GM18868 (cell line): ENCODE measurements around the gene RAB11FIP5.

Experiments used
- ATAC-seq: cut with Tn5 transposase; IDR thresholded peaks from one replicate; pipeline ENCODE4 v1.9.1; 2021; ENCODE audit warnings: mild to moderate bottlenecking, moderate library complexity; ENCODE audit not compliant: unreplicated experiment

The RAB11FIP5 gene

DNA sequence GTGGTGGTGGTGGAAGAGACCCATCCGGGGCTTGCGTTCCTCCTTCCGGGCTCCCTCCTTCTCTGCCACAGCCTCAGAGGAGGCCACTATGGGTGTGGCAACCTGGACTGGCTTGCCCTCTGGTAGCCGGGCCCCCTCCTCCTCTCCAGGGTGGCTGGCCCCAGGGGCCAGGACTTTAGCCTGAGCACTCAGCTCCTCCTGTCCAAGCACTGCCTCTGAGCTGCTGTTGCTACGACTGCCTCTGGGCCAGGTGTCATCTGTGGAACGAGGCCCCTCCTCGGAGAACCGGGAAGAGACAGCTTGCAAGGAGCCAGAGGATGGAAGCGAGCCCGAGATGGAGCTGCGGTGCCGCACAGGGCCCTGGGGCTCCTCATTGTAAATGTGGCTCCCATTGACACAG lies 24.5 kb downstream of the RAB11FIP5 start:
- no peak for ATAC-seq

DNA sequence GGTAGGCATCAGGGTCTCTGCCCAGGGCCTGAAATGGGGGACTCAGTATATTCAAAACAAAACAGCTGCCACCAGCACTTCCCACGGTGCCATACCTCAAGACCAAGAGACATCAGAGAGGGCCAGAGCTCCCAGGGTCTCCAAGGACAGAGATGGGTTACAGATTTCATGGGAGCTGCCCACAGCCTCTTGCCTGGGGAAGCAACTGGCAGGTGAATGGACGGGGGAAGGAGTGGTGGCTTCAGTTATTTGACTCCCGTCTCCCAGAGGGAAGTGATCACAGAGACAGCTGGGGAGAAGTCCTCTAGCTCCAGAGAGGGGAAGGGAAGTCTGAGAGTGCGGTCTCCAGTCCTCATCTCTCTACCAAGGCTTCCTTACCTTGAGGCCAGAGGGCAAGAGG lies 25.4 kb downstream of the RAB11FIP5 start:
- no peak for ATAC-seq

DNA sequence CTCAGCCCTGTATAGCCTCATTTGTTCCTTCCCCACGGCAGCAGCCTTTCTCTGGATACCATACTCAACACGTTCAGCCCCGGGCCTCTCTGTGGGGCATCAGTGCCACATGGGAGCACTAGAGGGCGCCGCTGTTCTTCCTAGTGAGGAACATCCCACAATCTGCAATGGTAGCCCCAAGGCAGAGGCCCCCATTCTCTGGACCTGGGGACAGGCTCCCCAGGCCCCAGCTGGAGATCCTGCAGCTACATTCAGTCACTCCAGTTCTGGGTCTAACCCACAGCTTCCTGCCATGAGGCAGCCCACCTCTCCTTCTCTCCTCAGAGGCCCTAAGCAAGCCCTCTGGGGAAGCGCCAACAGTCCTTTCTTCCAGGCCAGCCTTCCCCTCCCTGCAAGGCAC lies 27.1 kb downstream of the RAB11FIP5 start:
- peak; percentile 94 for ATAC-seq

GRCh38 chr2:73084971-73085370 lies 27.8 kb downstream of the RAB11FIP5 start:
- no peak for ATAC-seq

GRCh38 chr2:73083886-73084800 lies 28.6 kb downstream of the RAB11FIP5 start:
- no peak for ATAC-seq

DNA sequence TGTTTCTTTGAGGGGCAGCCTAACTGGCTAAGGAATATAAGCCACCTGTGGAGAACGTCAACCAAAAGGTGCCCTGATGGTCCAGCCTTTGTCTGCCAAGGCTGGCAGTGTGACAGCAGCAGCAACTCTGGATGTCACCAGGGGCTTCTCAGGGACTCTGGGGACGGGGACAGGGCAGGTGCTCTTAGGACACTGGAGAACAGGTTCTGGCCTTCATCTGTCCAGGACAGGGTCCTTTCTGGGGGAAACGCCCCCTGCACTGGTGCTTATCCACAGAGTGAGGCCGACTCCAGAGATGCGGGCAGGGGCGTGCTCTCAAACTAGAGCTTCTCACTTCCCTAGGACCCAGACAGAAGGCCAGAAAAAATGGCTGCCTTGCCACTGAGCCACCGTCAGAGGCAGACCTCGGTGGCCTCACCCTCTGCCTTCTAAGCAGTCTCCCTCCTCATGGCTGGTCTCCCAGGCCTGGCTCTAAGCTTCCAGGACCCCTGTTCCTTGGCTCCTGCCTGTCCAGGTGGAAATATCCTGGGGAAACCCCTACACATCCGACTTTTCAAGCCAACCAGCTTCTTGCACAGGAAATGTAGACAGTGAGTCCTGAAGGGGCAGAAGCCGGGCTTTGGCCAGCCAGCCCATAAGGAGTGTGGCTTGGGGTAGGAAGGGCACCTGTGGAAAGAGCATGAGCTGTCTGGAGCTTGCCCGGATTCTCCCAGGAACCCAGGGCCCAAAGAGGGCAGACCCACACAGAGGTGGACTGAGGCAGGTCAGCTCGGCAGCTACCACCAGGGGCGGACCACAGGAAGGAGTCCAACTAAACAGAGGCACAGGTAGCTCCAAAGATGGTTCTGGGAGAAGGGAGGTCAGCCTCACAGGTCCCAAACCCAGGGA lies 30.0 kb downstream of the RAB11FIP5 start:
- no peak for ATAC-seq

GRCh38 chr2:73081181-73081671 lies 31.5 kb downstream of the RAB11FIP5 start:
- no peak for ATAC-seq

- ATAC-seq, result no peak
These were observed 32.2 kb downstream of the RAB11FIP5 start for GRCh38 chr2:73080321-73081131.

DNA sequence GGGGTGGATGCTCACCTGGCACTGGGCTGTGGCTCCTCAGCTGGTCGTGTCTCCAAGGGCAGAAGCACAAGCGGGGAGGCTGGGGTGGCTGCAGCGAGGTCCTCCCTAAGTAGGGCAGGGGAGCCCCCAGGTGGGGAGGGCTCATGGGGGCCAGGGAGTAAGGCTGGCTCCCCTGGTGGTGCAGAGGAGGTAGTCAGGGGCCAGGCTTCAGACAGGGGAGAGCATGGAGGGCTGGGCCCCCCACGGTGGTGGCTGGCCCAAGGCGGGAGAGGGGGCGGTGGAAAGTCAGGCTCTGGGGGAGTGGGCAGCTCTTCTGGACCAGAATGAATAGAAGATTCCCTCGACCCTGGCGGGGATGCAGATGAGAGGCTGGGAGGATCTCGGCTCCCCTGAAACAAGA lies 33.1 kb downstream of the RAB11FIP5 start:
- ATAC-seq, result no peak

DNA sequence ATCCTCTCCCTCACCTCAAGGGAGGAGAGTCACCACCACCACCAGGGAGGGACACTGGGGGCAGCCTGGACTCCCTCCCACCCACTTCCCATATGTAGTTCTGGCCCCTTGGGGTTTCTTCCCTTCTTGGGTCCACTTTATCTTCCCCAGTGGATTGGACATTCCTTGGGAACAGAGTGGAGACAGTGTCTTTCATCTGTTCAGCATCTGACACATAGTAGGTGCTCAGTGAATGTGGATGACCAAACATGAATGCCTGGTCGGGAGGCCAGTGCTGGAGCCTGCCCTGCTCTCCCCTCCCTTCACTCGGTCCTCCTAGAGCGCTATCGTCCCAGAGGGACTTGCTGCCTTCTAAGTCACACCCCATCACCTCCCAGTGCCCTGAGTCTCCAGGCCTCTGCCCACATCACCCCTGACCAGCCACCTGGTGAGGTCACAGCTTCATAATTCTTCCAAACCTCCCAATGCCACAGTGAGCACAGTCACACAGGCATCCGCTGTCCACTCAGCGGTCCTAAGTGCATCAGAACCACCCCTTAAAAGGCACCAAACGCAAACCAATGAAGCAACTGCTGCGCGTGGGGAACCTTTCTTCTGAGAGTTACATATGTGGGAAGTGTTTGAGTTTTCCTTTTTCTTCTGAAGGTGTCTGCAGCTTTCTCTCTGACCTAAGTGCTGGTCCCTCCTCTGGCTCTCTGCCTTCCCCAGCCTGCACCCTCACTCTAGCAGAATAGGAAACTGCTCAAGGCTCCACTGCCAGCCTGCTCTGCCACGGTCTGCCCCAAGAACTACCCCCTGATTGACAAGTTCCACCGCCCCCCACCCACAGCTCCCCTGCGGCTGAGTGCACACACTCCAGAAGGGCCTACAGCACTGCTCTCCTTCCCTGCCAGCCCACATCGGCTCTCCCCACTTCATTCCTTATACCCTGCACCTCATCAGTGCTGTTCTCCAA lies 34.0 kb downstream of the RAB11FIP5 start:
- ATAC-seq, result no peak

DNA sequence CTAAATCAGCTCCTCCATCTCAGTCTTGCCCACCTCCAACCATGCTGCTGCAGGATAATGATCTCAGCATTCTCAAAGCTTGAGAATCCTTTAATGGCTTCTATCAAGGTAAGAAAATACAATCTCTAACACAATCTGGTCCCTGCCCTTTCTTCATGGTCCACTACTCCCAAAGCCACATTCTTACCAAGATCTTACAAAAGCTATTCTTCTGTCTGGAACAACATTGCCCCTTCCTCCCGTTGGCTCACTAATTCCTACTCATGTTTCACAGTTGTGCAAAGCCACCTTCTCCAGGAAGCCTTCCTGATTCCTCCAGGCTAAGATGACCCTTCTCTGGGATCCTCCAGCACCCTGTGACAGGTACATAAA lies 35.3 kb downstream of the RAB11FIP5 start:
- no peak for ATAC-seq

DNA sequence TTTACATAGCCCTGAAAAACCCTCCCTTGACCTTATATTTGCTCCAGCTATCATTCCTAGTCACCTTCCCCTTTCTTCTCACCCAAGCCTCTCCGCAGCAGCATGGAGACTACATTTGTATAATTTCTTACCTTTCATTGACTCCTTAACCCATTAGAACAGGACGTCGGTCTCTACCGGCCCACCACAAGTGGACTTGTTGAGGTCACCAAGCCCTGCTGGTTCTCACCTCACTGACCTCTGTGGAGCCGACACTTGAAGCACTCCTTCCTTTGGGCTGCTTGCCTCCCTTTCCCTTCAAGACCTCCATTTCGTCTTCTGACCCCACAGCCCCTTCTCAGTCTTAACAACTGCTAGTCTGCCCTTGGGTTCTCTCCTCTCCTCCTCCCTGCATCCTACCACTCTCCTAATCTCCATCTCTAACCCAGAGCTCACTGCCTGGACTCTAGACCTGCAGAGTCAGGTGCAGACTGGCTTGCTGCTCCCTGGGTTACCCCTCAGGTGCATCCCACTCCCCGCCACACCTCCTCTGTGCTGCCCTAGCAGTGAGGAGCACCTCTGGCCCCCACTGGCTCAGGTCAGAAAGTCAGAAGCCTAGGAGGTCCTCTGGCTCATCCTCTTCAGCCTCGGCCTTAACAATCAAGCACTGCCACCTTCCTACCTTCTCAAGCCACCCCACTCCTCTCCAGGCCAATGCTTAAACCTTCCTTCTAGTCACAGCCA lies 35.9 kb downstream of the RAB11FIP5 start:
- no peak for ATAC-seq

- no peak for ATAC-seq
These were observed 37.0 kb downstream of the RAB11FIP5 start for GRCh38 chr2:73075477-73076373.

GRCh38 chr2:73074110-73075069 lies 38.4 kb downstream of the RAB11FIP5 start:
- no peak for ATAC-seq

DNA sequence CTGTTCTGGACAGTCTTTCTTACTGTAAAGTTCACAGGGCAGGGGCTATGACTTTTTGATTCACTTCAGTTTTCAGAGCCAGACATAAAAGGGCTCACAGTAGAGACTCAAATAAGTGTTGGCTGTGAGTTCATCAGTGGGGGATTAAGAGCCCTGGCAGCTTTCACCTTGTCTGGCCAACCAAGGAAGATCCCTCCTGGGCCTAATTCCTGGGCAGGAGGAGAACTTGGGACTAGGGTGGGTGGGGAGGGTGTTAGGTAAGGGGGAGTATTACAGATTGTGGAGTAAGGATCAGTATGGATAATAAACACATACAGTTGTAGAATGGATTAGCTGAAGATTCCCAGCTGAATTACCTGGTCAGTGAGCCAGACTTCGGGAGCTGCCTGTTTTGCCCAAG lies 40.3 kb downstream of the RAB11FIP5 start:
- no peak for ATAC-seq

DNA sequence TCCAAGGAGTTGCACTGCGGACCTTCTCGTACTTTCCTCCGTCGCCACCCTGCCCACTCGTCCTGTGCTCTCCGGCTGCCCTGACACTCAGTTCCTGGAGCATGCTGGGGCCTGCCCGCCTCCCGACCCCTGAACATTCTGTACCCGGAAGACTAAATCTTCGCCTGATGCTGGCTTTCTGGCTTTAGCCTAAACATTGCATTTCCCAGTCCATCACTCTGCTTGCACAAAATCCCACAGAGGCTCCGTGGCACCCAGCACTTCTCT lies 40.7 kb downstream of the RAB11FIP5 start:
- ATAC-seq, result no peak
